ENCODE results near the gene ULK2. TPM values are rescaled to one million over a fixed set of nuclear protein-coding genes. Genes with fewer than 3 reads are reported as not detected.

Gene ULK2
- total RNA-seq, 2 donors from 2014 or later, result 5.5 to 8.2 TPM

DNA sequence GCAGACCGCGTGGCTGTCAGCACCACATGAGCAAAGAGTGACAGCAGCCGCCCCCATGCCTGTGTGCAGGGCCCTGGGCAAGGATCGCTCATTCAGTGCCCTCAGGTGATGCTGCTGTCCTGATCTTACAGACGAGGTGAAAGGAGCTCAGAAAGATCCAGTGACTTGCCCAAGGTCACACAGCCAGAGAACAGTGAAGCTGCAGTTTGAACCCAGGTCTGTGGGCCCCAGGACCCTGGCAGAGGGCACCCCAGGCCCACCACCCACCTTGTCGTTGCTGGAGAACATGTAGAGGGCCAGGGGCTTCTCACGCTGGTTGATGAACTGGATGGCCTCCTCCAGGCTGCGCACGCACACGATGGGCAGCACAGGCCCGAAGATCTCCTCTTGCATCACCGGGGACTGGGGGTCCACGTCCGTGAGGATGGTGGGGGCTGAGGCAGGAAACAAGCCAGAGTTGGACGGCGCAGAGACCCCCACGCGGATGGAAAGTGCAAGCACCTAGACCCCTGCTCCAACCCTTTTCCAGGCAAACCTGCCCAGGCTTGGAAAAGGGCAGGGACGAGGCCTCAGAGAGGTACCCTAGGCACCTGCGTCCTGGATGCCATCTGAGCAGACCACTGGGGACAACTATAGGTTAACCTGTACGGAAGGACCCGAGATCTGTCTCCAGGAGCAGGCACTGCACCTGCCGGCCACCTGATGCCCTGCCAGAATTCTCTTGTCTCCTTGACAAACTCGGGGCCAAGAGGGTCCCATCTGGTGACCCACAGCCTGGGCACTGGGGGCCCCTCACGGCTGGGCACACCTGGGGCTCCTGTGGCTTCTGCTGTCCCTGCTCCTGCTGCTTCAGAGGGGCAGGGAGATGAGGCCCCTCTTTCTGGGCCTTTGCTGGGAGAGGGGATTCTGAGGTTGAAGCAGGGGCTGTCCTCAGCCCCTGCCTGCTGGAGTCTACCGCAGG is 128.2 kb downstream of the ULK2 start:
- ATAC-seq, result no peak
- intact Hi-C loops (cut with DNase I, micrococcal nuclease), result no loop called here
- no peak for DNase-seq

DNA sequence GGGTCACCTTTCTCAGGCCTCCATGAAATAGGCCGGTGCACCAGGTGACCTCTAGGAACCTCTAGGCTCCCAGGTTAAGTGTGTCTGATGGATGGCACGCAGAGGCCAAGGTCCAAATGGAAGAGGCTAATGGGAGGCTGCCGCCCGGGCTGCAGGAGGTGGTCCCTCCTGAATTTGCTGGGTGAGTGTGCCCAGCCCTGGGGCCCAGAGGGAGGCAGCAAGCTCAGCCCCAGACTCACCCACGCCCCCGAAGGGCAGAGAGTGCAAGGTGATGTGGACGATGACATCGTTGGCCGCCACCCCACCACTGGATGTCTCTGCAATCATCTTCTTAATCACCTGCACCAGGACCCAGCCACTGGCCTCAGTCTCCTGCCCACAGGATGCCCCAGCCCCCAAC is 129.0 kb downstream of the ULK2 start:
- DNase-seq, result no peak
- intact Hi-C loops (cut with DNase I, micrococcal nuclease), result no loop called here
- ATAC-seq, result no peak

DNA sequence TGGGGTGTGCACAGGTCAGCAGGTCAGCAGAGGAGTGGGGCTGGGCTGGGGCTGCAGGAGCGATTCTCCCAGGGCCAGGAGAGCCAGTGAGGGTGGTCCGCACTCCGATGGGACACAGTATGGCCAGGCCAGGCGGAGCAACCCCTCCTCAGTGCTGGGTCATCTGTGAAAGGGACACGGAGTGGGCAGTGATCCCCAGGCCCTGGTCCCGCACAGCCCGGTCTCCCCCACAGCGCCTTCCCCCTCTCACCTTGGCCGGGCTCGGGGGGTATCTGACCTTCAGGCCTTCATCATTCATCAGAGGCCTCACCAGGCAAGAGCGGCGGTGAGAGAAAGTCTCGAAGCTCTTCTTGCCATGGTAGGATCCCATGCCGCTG is 129.7 kb downstream of the ULK2 start:
- intact Hi-C loops (cut with DNase I, micrococcal nuclease), result no loop called here
- DNase-seq (no peak), ATAC-seq (no peak)

DNA sequence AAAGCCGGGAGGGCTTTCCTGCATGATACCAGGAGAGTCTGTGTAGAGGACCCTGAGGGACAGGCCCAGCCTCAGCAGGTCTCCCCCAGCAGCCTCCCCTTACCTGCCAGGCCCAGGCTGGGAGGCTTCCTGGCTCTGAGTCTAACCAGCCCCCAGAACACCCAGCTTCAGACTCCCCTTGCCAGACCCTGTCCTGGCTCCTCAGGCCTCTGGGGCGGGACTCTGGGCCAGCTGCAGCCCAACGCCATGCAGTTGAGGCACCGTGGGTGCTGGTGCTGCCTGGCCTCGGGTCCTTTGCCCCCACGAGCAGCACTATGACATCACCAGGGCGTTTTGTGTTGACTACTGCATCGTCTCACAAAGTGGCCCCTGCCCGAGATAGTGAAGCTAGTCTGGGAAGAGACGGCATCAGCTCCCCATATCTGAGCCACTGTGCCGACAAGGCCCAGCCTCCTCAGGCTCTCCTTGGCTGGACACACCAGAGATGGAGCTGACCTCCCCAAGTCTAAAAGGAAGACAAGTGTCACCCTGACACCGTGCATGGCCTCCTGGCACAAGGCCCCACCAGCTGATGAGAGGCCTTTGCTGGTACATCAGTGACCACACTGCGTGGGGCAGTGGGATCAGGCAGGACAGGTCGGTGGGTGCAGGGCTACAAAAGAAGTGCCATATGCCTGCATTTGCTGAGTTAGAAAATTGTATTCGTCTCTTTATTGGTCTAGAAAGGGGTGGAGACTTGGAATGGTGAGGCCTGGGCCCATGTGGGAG is 130.2 kb downstream of the ULK2 start:
- ATAC-seq, result no peak
- intact Hi-C loops (cut with DNase I, micrococcal nuclease), result no loop called here
- no peak for DNase-seq

GRCh38 chr17:19736071-19736470 is 131.7 kb downstream of the ULK2 start:
- no peak for ATAC-seq
- intact Hi-C loops (cut with DNase I, micrococcal nuclease), result no loop called here
- no peak for DNase-seq

DNA sequence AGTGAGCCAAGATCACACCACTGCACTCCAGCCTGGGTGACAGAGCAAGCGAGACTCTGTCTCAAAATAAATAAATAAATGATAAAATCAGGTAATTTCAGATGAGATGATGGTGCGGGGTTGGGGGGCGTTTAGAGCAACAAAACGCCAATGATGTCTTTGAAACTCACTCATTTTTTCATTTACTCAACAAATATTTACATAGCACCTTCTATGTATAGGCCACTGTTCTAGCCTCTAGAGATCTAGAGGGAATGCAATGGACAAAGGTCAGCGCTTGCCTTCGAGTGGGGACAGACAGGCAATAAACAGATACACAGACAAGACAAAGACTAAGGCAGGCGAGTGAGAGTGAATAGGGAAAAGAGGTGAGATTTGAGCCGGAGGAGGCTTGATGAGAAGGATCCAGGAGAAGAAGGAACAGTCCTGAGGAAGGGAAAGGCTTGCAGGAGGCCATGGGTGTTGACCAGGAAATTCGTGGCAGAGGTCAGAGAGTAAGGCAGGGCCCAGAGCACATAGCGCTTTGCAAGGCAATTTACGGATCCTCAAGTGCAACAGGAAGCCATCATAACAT is 133.7 kb downstream of the ULK2 start:
- DNase-seq (peak in 1 of 2 donors; percentile 35), ATAC-seq (peak; percentile 93)
- intact Hi-C loops (cut with DNase I, micrococcal nuclease), result no loop called here

- no peak for DNase-seq
- ATAC-seq, result no peak
Observed at GRCh38 chr17:19731626-19732025, 136.1 kb downstream of the ULK2 start.

GRCh38 chr17:19730843-19731242 is 136.9 kb downstream of the ULK2 start:
- intact Hi-C loops (cut with DNase I, micrococcal nuclease), result no loop called here
- DNase-seq, result no peak
- no peak for ATAC-seq

More at GRCh38 chr17:19731626-19732025, 136.1 kb downstream of the ULK2 start:
- intact Hi-C loops (cut with DNase I, micrococcal nuclease), result no loop called here

DNA sequence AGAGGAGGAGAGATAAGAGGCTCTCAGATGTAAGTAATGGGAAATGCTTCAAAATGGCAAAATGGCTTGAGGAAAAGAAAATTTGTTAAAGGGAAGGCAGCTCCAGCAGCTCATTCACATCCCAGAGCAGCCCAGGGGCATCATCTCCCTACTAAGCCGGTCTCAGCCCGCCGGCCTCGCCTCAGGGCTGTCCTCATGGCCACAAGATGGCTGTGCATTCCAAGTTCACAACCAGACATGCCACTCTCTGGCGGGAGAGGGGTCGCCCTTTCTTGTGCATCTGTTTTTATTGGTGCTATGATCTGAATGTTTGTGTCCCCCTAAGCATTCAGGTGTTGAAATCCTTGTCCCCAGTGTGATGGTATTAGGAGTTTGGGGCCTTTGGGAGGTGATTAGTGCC is 137.8 kb downstream of the ULK2 start:
- DNase-seq (no peak), ATAC-seq (no peak)
- intact Hi-C loops (cut with DNase I, micrococcal nuclease), result no loop called here

GRCh38 chr17:19728084-19728495 is 139.6 kb downstream of the ULK2 start:
- intact Hi-C loops (cut with DNase I, micrococcal nuclease), result no loop called here
- DNase-seq (peak; percentile 80 to 84), ATAC-seq (peak; percentile 43)

DNA sequence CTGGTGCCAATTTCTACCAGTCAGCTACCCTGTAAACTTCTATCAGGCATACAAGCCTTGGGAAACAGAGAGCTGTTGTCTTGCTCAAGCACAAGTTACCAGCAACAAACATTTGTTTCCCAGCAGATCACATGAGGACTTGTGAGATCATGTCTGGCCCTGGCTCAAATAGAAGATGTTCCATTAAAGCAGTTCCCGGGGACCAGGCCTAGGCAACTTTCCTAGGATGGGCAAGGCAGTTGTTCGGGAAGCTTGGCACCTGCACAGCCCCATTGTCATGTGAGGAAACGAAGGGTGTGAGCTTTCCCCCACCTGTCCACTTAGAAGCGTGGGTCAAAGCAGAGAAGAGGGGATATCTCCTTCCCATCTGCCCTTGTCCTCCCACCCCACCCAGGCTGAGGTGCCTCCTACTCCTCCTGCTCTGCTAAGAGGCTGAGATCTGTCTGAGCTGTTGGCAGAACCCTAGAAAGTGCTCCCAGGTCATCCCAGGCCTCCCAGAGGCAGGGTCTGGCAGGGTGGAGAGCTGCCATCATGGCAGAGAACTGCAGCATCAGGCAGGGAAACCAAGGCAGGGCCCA is 140.1 kb downstream of the ULK2 start:
- intact Hi-C loops (cut with DNase I, micrococcal nuclease), result no loop called here
- ATAC-seq (no peak), DNase-seq (no peak)

DNA sequence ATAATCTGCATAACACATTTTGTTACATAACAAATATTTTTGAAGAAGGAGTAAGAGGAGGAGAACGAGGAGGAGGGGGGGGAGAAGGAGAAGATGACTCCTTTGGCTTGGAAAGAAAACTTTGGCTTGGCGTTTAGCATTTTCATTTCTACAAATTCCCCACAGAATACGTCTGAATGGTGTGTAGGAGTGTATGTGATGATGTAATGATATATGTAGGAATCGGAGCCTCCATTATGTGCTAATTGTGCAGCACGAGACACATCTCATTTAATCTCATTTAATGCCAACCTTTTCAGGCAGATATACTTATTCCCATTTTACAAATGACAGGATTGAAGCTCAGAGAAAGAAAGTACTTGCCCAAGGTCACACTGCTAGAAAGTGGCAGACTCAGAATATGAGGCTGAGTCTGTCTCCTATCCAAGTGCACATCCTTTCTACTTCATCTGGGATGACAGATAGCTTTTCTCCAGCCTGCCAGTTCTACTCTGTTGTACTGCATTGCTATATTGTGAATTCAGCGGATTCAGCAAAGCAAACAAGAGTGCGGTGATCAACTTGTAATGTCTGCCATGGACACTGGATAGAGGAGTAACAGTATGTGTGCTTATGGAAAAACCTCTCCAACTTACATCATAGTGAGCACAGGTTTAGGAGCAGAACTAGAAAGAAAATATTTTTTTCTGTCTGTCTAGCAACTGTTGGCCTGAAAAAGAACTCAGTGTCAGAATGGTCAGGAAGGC is 140.9 kb downstream of the ULK2 start:
- DNase-seq (no peak), ATAC-seq (no peak)
- intact Hi-C loops (cut with DNase I, micrococcal nuclease), result no loop called here

DNA sequence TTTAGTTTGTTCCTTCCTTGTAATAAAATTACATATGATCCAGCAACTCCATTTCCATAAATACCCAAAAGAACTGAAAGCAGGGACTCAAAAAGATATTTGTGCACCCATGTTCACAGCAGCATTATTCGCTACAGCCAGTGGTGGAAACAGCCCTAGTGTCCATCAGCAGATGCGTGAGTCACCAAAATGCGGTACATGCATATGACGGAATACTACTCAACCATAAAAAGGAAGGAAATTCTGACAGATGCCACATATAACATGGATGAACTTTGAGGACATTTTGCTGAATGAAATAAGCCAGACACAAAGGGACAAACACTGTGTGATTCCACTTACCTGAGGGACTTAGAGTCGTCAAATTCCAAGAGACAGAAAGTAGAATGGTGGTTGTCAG is 142.2 kb downstream of the ULK2 start:
- intact Hi-C loops (cut with DNase I, micrococcal nuclease), result no loop called here

GRCh38 chr17:19724501-19725420 is 143.0 kb downstream of the ULK2 start:
- intact Hi-C loops (cut with DNase I, micrococcal nuclease), result no loop called here
- DNase-seq (peak; percentile 75 to 77), ATAC-seq (peak; percentile 77)

More for the DNA sequence above, 142.2 kb downstream of the ULK2 start:
- ATAC-seq (no peak), DNase-seq (no peak)

- intact Hi-C loops (cut with DNase I, micrococcal nuclease), result no loop called here
Observed at GRCh38 chr17:19723964-19724363, 143.8 kb downstream of the ULK2 start.

More at GRCh38 chr17:19723964-19724363, 143.8 kb downstream of the ULK2 start:
- DNase-seq (no peak), ATAC-seq (no peak)

All from left colon (tissue), 2 donors.